Astrocyte (in vitro differentiated cells and primary cell): ENCODE results near the gene STARD13. TPM values are rescaled to one million over a fixed set of nuclear protein-coding genes. Genes with fewer than 3 reads are reported as not detected.
A peak's percentile ranks its signal among the peaks of the same experiment; 100 is the strongest.

Source experiments
- DNase-seq: peaks from one replicate; pipeline ENCODE4 v3.0.0-alpha.2; 2010; ENCODE audit warnings: low read depth
- FAIRE-seq: peaks from 2 replicates; lab custom pipeline; 2011; peaks lifted over from hg19 to GRCh38; lab: Jason Lieb, UNC
- H2AFZ ChIP-seq: 2 replicates; pipeline ENCODE4 v1.6.0; 2012; ENCODE audit warnings: low read depth, low read length, inconsistent platforms
- H3K27ac ChIP-seq: 2 replicates; pipeline ENCODE4 v1.5.1; 2011; ENCODE audit warnings: low read depth, low read length, inconsistent platforms
- H3K27me3 ChIP-seq: 2 replicates; pipeline ENCODE4 v1.6.0; 2011; ENCODE audit warnings: low read length, inconsistent platforms; ENCODE audit not compliant: insufficient read depth
- H3K36me3 ChIP-seq: 2 replicates; pipeline ENCODE4 v1.5.1; 2011; ENCODE audit warnings: low read length, inconsistent platforms; ENCODE audit not compliant: insufficient read depth
- H3K4me1 ChIP-seq: 2 replicates; pipeline ENCODE4 v1.5.1; 2011; ENCODE audit warnings: low read length, inconsistent platforms; ENCODE audit not compliant: insufficient read depth
- H3K4me2 ChIP-seq: 2 replicates; pipeline ENCODE4 v1.6.0; 2012; ENCODE audit warnings: low read length, inconsistent platforms
- H3K4me3 ChIP-seq: 2 replicates; pipeline ENCODE4 v1.5.1; 2011; ENCODE audit warnings: low read depth, mild to moderate bottlenecking, low read length, inconsistent platforms; ENCODE audit not compliant: insufficient read depth
- H3K79me2 ChIP-seq: 2 replicates; pipeline ENCODE4 v1.6.0; 2012; ENCODE audit warnings: mild to moderate bottlenecking, low read length, inconsistent platforms; ENCODE audit not compliant: insufficient read depth
- H3K9ac ChIP-seq: 2 replicates; pipeline ENCODE4 v1.6.0; 2012; ENCODE audit warnings: mild to moderate bottlenecking, low read length, inconsistent platforms
- H3K9me3 ChIP-seq: 2 replicates; pipeline ENCODE4 v1.5.1; 2012; ENCODE audit warnings: low read depth, mild to moderate bottlenecking, low read length, inconsistent platforms; ENCODE audit not compliant: insufficient read depth
- H4K20me1 ChIP-seq: 2 replicates; pipeline ENCODE4 v1.6.0; 2012; ENCODE audit warnings: low read length, inconsistent platforms; ENCODE audit not compliant: insufficient read depth
- H3K27ac Mint-ChIP-seq: one replicate; pipeline ENCODE4 v1.8.0; 2021; ENCODE audit warnings: mild to moderate bottlenecking, mixed read lengths; ENCODE audit not compliant: unreplicated experiment
- H3K27me3 Mint-ChIP-seq: one replicate; pipeline ENCODE4 v1.8.0; 2021; ENCODE audit warnings: low read depth, mixed read lengths; ENCODE audit not compliant: unreplicated experiment
- H3K36me3 Mint-ChIP-seq: one replicate; pipeline ENCODE4 v1.8.0; 2021; ENCODE audit warnings: low read depth, mixed read lengths; ENCODE audit not compliant: unreplicated experiment
- H3K4me1 Mint-ChIP-seq: one replicate; pipeline ENCODE4 v1.8.0; 2021; ENCODE audit warnings: low read depth, mixed read lengths; ENCODE audit not compliant: unreplicated experiment
- H3K4me3 Mint-ChIP-seq: one replicate; pipeline ENCODE4 v1.8.0; 2021; ENCODE audit warnings: mild to moderate bottlenecking, moderate library complexity, mixed read lengths; ENCODE audit not compliant: unreplicated experiment
- H3K9me3 Mint-ChIP-seq: one replicate; pipeline ENCODE4 v1.8.0; 2021; ENCODE audit warnings: mild to moderate bottlenecking, mixed read lengths; ENCODE audit not compliant: unreplicated experiment
- CTCF ChIP-seq: IDR thresholded peaks from 2 replicates; pipeline ENCODE4 v1.5.1; 2011; ENCODE audit warnings: low read depth, mild to moderate bottlenecking, inconsistent platforms, low read length, moderate library complexity; ENCODE audit not compliant: insufficient read depth
- EZH2 ChIP-seq: IDR thresholded peaks from 2 replicates; pipeline ENCODE4 v1.6.1; 2012; ENCODE audit warnings: mild to moderate bottlenecking, low read length, inconsistent platforms; ENCODE audit not compliant: insufficient read depth
- total RNA-seq: library from RNA; stranded (reverse); gene quantifications from 2 replicates; pipeline ENCODE4 v1.2.1, GENCODE V29; 2021

STARD13 gene
- total RNA-seq, 1 donor from 2014 or later: 30.1 TPM

DNA sequence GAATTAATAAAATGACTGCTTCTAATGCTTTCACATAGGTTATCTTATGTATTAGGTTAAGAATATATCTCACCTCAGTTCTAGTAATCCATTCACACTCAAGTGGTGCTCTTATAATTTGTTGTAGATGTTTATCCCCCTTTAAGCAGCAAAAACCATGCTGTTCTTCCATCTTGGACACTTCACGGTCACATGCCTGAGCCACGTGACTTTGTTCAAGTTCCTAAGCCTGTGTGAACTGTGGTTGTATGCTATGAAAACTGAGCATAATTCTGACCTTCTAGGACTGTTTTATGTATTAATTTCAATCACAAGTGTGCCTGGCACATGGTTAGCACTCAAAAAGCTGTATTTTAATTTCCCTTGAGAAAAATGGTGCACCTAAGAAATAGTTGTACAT is 41.2 kb upstream of the STARD13 start:
- H4K20me1 ChIP-seq: no peaks in the 10 kb centered on the region
- H3K79me2 ChIP-seq: no peaks in the 10 kb centered on the region
- Mint-ChIP-seq H3K9me3 (no peaks in the 10 kb centered on the region), H3K4me3 (no peak overlapping the region), H3K27me3 (no peaks in the 10 kb centered on the region), H3K27ac (no peak overlapping the region), H3K4me1 (no peaks in the 10 kb centered on the region), H3K36me3 (no peaks in the 10 kb centered on the region)
- H3K36me3 ChIP-seq: no peaks in the 10 kb centered on the region
- no peak overlapping the region for H2AFZ ChIP-seq
- TF ChIP-seq CTCF (no peak), EZH2 (no peak)
- no peak for FAIRE-seq
- no peak for DNase-seq
- H3K4me3 ChIP-seq: no peak overlapping the region
- H3K4me2 ChIP-seq: no peak overlapping the region
- H3K27ac ChIP-seq: no peak overlapping the region
- no peaks in the 10 kb centered on the region for H3K9me3 ChIP-seq
- H3K4me1 ChIP-seq: no peaks in the 10 kb centered on the region
- no peaks in the 10 kb centered on the region for H3K27me3 ChIP-seq
- H3K9ac ChIP-seq: no peak overlapping the region

DNA sequence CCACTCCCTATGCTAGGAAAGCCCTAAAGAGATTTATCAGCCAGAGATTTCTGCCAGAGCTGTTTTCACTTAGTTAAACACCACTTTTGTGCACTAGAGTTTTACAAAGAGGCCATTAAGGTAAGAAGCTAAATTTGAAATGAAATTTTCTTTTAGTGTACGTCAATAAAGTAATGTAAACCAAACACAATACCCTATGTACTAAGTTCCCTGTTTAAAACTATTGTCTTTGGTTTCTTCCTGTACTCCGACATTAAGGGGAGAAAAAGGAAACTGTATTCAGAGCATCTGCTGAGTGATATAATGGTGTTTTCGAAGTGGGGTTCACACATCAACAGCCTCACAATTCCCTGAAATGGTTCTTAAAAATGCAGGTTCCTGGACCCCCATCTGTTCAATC is 40.7 kb upstream of the STARD13 start:
- H3K27me3 Mint-ChIP-seq: no peaks in the 10 kb centered on the region
- H3K27ac ChIP-seq: no peak overlapping the region
- no peaks in the 10 kb centered on the region for H3K79me2 ChIP-seq
- no peak overlapping the region for H3K4me3 ChIP-seq
- no peak for FAIRE-seq
- no peak overlapping the region for H3K4me3 Mint-ChIP-seq
- no peak overlapping the region for H3K9ac ChIP-seq
- no peak overlapping the region for H2AFZ ChIP-seq
- no peaks in the 10 kb centered on the region for H3K9me3 ChIP-seq
- H3K36me3 Mint-ChIP-seq: no peaks in the 10 kb centered on the region
- H3K4me2 ChIP-seq: no peak overlapping the region
- no peaks in the 10 kb centered on the region for H3K9me3 Mint-ChIP-seq
- H4K20me1 ChIP-seq: no peaks in the 10 kb centered on the region
- no peak for DNase-seq
- no peaks in the 10 kb centered on the region for H3K36me3 ChIP-seq
- H3K27me3 ChIP-seq: no peaks in the 10 kb centered on the region
- no peaks in the 10 kb centered on the region for H3K4me1 ChIP-seq
- TF ChIP-seq CTCF (no peak), EZH2 (no peak)
- H3K4me1 Mint-ChIP-seq: no peaks in the 10 kb centered on the region
- H3K27ac Mint-ChIP-seq: no peak overlapping the region

DNA sequence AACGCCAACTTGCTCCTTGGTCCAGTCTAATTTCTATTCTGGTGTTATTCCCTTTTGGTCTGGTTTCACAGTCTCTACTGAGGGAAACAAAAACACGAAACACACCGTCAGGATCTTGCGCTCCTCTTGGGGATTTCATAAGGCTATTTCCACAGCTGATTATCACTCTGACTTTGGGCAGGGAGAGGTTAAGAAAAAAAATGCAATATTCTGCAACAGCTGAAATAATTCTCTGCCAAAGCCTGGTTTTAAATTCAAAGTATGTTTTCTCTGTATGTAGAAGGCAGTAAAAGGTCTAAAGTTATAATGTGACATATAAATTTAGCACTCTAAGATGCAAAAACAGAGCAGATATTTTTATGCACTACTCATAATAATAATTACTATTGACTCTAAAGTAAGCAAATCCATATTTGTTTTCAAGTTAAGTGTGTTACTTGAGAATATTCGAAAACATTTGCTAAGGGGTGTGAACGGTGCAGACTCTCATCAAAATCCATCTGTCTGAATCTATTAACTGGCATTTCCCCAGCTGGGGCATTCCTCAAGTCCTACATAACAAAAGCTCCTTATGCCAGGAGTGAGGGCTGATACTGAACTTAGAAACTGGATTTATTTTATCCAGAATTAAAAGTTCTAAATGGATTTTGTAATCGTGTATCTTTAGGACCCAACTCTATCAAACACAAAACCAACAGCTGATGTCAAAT is 38.4 kb upstream of the STARD13 start:
- no peak overlapping the region for H2AFZ ChIP-seq
- no peak overlapping the region for H3K4me2 ChIP-seq
- H3K4me3 ChIP-seq: no peak overlapping the region
- H3K4me3 Mint-ChIP-seq: no peak overlapping the region
- TF ChIP-seq EZH2 (no peak), CTCF (no peak)
- no peaks in the 10 kb centered on the region for H4K20me1 ChIP-seq
- no peaks in the 10 kb centered on the region for H3K4me1 ChIP-seq
- H3K27me3 Mint-ChIP-seq: no peaks in the 10 kb centered on the region
- no peak overlapping the region for H3K27ac Mint-ChIP-seq
- DNase-seq: peak; percentile 20
- no peak overlapping the region for H3K27ac ChIP-seq
- FAIRE-seq: peak; percentile 76
- no peaks in the 10 kb centered on the region for H3K4me1 Mint-ChIP-seq
- H3K36me3 ChIP-seq: no peaks in the 10 kb centered on the region
- H3K36me3 Mint-ChIP-seq: no peaks in the 10 kb centered on the region
- H3K9ac ChIP-seq: no peak overlapping the region
- no peaks in the 10 kb centered on the region for H3K79me2 ChIP-seq
- no peaks in the 10 kb centered on the region for H3K9me3 Mint-ChIP-seq
- H3K27me3 ChIP-seq: no peaks in the 10 kb centered on the region
- H3K9me3 ChIP-seq: no peaks in the 10 kb centered on the region
